NCI-H2196 treated with DMSO at 0.1 percent for 48 hours (cell line): ENCODE measurements around the gene INHA.

Experiments
- DNase-seq: peaks from one replicate; lab custom pipeline; 2025; ENCODE audit not compliant: unreplicated experiment; lab: John Stamatoyannopoulos, UW

The INHA gene

DNA sequence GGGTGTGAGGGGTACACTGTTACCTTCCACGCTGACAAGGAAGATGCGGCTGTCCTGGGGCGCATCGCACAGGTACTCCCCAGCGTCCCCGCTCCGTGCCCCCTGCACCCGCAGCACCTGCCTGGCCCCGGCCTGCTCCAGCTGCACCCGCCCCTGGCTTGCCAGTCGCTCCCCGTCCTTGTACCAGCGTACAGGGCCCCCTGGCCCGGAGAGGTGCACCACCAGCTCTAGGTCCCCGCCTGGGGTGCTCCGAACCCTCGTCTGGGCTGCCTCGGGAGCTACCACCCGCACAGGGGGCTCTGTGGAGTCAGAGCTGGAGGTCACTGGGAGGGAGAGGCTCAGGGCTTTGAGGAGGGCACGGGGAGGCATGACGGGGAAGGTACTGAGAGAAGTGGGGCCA is 14.8 kb upstream of the INHA start:
- DNase-seq: no peak

DNA sequence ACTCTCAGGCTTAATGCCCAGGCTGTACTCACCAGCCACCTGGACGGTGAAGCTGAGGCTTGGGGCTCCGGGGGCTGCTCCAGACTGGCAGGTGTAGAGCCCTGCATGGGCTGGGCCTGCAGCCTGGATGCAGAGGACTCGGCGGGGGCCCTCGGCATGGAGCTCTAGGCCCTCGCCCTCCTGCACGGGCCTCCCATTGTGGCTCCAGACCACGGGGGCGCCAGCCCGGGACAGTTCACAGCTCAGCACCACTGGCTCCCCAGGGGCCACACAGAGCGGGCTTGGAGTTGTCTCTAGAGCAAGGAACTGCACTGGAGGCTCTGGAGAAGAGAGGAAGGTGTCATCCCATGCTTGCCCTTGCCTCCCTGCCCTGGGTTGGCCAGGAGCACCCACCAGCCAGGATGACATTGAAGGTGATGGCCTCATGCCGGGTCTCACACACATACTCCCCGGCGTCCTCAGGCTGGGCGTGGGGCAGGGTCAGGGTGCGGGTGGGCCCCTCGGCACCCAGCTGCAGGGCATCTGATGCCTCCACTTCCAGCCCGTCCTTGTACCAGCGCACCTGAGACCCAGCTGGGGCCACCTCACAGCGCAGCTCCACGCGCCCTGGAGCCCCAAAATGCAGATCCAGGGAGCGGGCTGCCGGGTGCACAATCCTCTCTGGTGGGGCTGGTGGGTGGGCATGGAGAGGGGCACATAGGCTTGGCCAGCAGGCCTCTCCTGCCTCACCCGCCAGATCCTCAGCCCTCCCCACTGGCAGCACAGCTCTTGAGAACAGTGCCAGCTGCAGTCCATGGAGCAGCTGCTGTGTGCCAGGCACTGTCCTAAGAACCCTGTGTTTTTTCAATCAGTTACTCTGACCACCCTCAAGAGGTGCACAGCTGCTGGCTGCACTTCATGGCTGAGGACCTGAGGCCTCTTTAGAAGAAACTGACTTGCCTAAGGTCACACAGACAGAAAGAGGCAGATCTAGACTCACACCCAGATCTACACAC is 14.0 kb upstream of the INHA start:
- DNase-seq: no peak

DNA sequence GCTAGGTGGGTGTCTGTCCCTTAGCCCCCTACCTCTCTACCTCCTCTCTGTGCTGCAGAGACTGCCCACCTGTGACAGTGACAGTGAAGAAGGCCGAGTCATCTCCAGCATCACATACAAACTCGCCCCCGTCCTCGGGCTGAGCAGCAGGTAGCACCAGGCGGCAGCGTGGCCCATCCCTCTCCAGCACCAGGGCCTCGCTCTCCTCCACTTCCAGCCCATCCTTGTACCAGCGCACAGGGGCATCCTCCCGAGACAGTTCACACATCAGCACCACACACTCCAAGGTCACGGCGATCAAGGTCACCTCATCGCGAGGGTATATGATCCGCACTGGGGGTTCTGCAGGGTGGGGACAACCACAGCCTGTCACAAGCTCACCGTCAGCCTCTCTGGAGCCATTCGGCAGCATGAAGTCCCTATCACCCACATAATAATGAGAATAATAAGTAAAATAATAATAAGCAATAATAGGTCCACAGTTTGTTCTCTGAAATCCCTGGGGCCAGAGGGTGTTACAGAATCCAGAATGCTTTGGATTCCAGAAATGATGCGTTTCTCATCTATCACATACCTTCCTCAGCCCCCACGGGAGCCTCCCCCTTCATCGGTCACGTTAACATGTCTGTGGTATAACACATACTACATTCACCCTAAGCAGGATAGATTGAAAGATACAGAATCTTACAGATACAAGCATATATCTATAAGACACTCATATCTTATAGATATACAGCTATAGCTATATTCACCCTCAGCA is 12.8 kb upstream of the INHA start:
- no peak for DNase-seq

DNA sequence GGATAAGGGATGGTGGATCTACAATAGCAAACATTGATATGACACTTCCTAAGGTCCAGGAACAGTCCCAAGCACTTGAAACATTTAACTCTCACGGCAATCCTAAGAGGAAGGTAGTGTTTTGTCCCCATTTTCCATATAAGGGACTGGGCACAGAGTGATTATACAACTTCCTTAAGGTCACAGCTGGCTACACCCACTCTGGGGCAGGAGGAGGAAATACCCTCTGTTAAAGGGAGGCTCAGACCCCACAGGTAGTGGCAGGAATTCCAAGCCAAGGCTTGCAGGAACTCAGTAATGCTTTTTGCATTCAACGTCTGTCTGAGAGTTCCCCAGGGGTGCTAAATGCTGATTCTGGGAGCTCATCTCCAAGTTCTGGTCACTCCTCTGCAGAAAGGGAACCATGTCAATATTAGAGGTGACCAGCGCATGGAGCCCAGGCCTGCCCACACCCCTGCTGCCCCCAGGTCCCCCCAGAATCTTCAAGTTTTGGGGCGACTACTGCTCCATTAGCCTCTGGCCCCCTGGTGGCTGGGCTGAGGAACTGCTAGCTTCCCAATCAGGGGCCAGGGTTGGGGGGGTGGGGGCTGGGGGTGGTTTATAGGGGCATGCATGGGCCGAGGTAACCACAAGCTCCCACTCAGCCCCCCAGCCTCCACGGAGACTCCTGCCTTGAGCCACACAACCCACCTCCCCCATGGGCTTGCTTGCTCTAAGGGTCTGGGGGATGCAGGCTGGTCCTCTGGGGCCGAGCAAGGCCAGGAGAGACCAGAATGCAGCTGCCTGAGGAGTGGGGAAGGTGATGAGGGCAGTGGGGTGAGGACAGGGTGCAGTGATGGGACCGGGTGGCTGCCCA is 11.8 kb upstream of the INHA start:
- DNase-seq: no peak

DNA sequence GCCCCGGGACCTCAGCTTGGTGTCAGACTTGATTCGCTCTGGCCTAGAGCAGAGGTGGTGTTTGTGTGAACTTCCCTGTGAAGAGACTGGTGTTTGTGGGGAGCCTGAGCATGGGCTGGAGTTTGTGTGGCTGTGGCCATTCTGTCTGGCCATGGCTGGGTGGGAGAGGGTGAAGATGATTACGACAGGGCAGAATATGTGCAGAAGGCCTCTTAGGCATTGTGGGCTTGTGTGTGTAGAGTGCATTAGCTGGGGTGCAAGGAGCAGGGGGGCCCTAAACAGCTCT is 11.3 kb upstream of the INHA start:
- no peak for DNase-seq

DNA sequence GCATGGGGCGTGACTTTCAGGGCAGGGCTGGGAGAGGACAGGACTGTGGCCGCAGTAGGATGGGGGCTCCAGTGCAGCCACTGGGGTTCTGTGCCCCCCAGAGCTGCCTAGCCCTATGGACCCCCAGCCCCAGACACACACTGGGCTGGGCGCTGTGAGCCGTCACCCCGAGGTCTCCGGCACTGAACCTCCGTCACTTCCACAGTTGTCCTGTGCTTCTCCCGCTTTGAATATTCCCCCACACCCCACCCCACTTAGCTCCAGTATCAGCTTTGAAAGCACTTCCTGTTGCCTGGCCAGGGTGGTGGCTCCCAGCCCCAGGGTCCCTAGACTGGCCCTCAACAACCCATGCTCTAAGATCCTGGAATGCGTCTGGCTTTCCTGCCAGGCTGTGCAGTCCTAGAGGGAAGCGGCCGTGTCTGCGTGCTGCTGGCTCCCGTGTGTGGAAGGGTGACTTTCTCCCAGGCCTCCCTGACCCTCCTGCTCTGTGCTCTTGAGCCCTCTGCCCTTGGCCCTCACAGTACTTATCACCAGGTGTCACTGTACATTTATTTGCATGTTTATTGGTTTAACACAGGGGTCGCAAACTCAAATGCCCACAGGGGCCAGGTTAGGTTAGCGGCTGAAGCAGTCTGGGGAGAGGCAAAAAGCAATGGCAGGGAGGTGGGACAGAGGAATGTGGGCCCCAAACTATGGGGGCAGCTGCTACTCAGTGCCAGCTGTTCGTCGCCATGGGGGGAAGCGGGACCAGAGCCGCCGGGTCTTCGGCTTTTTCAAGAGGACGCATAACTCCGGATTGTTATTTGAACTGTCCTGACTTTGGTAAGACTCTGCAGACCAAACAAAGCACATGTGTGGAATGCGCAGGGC is 10.7 kb upstream of the INHA start:
- no peak for DNase-seq

DNA sequence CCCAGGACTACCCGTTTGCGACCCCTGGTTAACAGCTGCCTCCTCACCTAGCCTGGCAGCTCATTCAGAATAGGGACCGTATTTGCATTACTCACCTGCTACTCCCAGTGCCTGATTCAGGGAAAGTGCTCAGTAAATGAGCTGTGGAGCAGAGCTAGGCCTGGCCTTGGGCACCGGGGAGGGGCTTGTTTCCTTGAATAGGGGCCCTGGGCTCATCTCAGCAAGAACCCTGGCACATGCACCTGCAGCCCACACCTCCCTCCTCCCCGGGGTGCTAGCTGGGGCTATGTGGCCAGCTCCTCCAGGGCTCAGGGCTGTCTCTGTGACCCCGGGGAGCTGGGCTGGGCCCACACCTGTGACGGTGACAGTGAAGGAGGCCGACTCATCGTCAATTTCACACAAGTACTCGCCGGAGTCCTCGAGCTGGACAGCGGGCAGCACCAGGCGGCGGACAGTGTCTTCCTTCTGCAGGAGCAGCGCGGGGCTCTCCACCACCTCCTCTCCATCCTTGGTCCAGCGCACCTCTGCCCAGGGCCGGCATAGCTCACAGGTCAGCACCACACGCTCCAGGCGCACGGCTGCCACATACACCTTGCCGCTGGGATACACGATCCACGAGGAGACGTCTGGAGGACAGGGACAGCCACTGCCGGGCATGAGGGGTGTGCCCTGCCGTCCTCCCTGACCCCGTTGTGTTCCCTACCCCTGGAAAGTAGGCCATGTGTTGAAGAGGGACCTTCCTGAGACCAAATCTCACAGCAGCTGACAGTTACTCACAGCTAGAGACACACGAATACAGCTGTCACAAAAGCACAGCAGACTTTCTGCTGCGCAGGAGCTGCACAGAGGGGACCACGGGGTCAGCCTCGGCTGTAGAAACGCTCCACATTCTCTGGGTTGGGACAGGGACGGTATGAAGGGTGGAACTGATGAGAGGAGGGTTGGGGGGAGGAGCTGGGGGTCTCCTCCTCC is 9.8 kb upstream of the INHA start:
- no peak for DNase-seq

DNA sequence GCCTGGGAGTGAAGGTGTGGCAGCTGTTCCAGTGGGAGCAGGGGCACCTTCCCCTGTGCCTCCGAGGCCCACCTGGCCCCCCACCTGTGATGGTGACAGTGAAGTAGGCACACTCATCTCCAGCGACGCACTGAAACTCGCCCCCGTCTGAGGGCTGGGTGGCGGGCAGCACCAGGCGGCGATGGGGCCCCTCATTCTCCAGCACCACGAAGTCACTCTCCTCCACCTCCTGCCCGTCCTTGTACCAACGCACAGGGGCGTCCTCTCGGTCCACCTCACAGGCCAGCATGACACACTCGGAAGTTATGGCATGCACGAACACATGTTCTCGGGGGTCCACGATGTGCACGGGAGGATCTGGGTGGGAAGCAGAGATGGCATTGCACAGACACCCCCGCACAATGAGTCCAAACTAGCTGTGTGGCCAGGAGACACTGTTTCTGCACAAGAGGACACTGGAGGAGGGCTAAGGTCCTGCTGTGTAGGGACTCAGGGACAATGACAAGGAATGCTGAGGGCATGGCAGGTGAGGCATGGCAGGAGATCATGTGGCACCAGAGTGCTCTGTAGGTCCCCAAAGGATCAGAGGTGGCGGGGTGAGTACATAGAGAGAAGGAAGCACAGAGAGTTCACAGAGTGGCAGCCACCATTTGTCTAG is 8.7 kb upstream of the INHA start:
- no peak for DNase-seq

DNA sequence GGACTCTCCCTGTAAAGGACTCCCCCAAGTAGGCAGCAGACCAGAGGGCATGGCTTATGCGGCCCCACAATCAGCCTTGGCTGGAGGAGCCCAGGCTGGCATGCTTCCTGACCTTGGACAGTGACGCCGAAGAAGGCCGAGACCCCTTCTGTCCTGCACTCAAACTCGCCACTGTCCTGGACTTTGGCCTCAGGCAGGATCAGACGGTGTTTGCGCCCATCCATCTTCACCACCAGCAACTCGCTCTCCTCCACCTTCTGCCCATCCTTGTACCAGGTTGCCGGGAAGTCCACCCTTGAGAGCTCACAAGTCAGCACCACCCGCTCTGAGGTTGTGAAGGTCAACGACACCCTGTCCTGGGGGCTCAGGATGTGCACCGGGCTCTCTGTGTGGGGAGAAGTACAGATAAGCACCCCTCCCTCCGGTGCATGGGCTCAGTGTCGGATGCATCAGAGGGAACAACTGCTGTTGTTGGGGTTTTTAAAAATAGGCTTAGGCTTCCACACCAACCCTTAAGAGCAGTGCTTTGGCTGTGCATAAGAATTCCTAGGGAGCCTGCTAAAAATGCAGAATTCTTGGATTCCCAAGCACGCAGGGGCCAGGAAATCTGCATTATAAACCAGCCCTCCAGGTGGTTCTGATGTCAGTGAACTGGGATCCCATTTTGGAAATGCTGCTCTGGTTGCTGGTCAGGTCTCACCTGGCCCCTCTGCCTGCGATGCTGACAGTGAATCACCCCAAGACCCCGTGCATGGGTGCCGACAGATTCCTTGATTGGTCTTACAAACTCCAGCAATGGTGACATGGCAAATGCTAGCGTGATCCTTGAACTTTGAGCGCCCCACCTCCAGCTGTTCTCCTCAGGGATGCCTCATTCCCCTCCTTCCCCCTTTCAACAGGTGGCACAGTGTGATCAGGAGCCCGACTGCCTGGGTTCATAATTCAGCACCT is 6.7 kb upstream of the INHA start:
- DNase-seq: no peak

DNA sequence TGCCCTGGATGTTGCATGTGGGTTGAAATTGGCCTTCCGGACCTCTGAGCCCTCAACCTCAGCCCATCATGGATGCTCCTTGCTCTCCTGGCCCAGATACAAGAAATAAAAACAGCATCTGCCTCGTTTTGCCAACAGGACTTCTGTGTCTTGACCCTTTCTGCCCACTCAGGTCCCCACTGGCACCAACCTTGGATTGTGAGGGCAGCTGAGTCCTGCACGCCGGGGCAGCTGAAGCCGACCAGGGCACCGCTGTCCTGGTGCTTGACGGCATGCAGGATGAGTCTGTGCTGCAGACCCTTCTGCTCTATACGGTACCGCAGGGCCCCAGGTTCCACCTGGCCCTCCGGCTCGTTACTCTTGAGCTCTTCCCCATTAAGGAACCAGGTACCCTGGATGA is 5.5 kb upstream of the INHA start:
- DNase-seq: no peak

DNA sequence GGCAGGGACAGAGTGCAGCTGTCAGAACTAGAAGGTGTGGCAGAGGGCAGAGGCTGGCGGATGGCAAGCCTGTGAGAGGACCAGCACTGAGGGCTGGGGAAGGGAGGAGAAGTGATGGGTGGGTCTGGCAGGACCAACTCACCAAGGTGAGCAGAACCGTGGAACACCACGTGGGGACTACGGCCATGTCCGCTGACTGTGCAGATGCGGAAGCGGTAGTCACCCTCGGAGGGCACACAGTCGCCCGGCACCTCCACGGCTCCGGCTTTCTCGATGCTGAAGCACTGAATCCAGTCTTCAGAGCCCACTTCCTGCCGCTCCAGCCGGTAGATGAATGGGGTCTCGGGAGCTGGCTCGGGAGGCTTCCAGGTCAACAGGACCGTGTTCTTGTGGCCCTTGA is 5.0 kb upstream of the INHA start:
- DNase-seq: no peak

DNA sequence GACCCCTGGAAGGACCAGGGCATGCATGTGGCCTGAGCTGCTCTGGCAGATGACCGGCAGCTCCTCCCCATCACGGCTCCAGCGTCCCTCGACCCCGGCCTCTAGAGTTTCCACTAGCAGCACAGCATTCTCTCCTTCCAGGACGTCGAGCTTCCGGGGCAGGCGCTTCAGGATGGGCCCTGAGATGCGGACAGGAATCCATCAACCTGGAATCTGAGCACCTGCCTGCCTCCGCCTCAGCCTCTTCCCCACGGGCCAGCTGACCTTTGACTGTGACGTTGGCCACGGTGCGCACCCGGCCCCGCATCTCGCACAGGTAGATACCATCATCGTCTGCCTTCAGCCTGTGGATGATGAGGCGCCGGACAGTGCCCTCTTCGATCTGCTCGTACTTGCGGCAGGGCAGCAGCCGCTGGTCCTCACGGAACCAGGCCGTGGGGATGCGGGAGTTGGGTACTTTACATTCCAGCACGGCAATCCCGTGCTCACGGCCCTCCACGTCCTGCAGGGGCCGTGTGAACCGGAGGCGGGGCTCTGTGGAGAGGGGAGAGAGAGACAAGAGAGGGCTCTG is 4.2 kb upstream of the INHA start:
- no peak for DNase-seq

DNA sequence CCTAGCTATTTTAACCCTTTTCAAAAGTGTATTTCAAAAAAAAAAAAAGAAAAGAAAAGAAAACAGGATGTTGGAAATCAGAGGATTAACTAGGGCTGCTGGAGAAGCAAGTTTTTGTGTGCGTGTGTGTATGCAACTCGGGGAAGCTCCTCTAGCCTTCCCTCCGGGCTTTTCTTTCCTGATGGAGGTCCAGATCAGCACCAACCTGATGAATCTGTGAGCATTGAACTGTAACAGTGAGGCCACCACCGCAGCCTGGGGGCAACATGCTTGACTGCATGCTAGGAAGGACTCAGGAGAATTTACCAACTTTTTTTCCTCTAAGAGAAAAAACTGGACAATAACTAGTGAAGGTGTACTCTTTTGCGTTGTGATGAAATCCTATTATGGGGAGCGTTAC is 3.1 kb upstream of the INHA start:
- no peak for DNase-seq

DNA sequence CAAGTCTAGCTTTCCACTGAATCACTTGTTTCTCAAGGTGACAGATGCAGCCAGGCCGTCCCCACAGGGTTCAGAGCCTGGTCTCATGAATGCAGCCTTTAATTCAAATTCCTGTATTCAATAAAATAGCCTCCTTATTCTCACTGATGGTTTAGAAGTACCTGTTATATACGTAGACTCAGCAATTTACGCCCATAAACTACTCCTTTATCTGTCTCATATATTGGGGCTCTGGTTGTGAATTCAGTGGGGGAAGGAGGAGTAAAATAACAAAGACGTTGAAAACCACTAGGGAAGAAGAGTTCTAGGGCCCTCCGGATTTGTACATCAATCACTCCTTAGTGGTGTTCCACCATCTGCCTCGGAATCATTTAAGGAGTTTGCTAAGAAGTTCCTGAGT is 2.5 kb upstream of the INHA start:
- no peak for DNase-seq

DNA sequence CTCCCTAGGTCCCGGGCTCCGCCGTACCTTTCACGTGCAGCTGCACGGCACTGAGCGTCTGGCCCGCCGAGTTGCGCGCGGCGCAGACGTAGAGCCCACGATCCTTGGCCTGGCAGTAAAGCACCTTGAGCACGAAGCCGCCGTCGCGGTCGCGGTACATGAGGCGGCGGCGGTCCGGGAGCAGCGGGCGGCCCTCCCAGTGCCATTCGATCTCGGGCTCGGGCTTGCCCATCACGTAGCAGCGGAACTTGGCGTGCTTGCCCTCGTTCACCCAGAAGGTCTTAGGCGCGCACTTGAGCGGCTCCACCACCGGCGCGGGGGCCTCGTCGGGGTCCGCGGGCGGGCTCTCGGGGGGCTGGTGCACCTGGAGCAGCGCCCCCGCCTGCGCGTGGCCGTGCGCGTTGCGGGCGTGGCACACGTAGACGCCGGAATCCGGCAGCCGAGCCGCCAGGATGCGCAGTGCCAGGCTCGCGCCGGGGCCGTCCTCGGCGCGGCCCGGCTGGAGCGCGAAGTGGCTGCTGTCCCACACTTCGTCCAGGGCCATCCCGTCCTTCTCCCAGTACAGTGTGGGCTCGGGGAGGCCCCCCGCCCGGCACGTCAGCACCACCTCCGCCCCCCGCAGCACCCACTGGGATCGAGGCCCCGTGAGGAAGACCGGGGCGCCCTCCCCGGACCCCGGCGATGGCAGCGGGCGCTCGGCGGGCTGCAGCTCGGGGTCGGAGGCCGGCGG is 1.8 kb upstream of the INHA start:
- no peak for DNase-seq

DNA sequence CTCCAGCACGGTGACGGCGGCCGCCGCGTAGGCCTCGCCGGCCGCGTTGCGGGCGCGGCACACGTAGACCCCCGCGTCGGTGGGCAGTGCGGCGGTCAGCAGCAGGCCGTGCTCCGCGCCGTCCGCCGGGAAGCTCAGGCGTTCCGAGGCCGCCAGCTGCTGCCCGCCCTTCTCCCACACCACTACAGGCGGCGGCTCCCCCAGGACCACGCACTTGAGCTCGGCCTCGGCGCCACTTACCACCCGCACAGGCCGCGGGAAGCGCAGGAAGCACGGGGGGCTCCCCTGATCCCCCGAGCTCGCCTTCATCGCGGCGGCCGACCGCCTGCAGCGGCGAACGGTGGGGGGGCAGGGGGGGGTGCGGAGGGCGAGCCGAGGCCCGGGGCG is 1.2 kb upstream of the INHA start:
- DNase-seq: no peak
